Neural cell (in vitro differentiated cells): ENCODE measurements around the gene NT5C2. TPM values are rescaled to one million over a fixed set of nuclear protein-coding genes. Genes with fewer than 3 reads are reported as not detected.
"Not testable (repeated sequence)": the region's sequence is repeated elsewhere in the genome, so short reads cannot be mapped to it uniquely, and the experiment has no call there.

Experiments used
- H2AFZ ChIP-seq: fragments of 200-600, 300-800 bp; sonication (generic), shearing (Covaris generic); 2 replicates; pipeline ENCODE4 v1.6.0; 2014; ENCODE audit warnings: low read depth, mild to moderate bottlenecking, antibody characterized with exemption, low read length, moderate library complexity
- H3F3A ChIP-seq: fragments of 200-600 bp; shearing (Covaris generic); 2 replicates; pipeline ENCODE4 v1.6.1; 2016; ENCODE audit warnings: mild to moderate bottlenecking, moderate library complexity, mixed read lengths, antibody characterized with exemption, low read length; ENCODE audit not compliant: insufficient read depth, poor library complexity, severe bottlenecking
- H3K27ac ChIP-seq: fragments of 200-600, 300-800 bp; sonication (generic), shearing (Covaris generic); 2 replicates; pipeline ENCODE4 v1.5.1; 2014; ENCODE audit warnings: mild to moderate bottlenecking, low read length, moderate library complexity
- H3K27me3 ChIP-seq: fragments of 300-800, 200-600 bp; sonication (generic), shearing (Covaris generic); 2 replicates; pipeline ENCODE4 v1.6.0; 2014; ENCODE audit warnings: mild to moderate bottlenecking, low read depth, low read length, moderate library complexity; ENCODE audit not compliant: insufficient read depth
- H3K36me3 ChIP-seq: fragments of 300-800, 200-600 bp; sonication (generic), shearing (Covaris generic); 2 replicates; pipeline ENCODE4 v1.5.1; 2014; ENCODE audit warnings: mild to moderate bottlenecking, antibody characterized with exemption, low read length, moderate library complexity; ENCODE audit not compliant: insufficient read depth
- H3K4me2 ChIP-seq: fragments of 300-800, 200-600 bp; sonication (generic), shearing (Covaris generic); 2 replicates; pipeline ENCODE4 v1.6.0; 2014; ENCODE audit warnings: mild to moderate bottlenecking, low read length
- H3K4me3 ChIP-seq: fragments of 300-800, 200-600 bp; sonication (generic), shearing (Covaris generic); 2 replicates; pipeline ENCODE4 v1.5.1; 2014; ENCODE audit warnings: mild to moderate bottlenecking, low read length, moderate library complexity
- H3K79me2 ChIP-seq: fragments of 200-600 bp; shearing (Covaris generic); replicated peaks from 2 replicates; pipeline ENCODE4 v1.6.0; 2014; ENCODE audit warnings: mild to moderate bottlenecking, low read length, moderate library complexity; ENCODE audit not compliant: insufficient read depth
- H3K9ac ChIP-seq: fragments of 300-800, 200-600 bp; sonication (generic), shearing (Covaris generic); 2 replicates; pipeline ENCODE4 v1.6.1; 2016; ENCODE audit warnings: mild to moderate bottlenecking, low read length, mixed read lengths
- H3K9me2 ChIP-seq: fragments of 200-600 bp; shearing (Covaris generic); 2 replicates; pipeline ENCODE4 v1.6.1; 2016; ENCODE audit warnings: mild to moderate bottlenecking, low read length, mixed read lengths; ENCODE audit not compliant: insufficient read depth
- H3K9me3 ChIP-seq: fragments of 200-600, 300-800 bp; sonication (generic), shearing (Covaris generic); 2 replicates; pipeline ENCODE4 v1.6.1; 2016; ENCODE audit warnings: mild to moderate bottlenecking, mixed run types, low read length, moderate library complexity, mixed read lengths
- H4K20me1 ChIP-seq: fragments of 200-600 bp; shearing (Covaris generic); 2 replicates; pipeline ENCODE4 v1.6.1; 2016; ENCODE audit warnings: mild to moderate bottlenecking, mixed run types; ENCODE audit not compliant: insufficient read depth
- EP300 ChIP-seq: fragments of 450-650 bp; conservative IDR thresholded peaks from 2 replicates; pipeline ENCODE4 v1.6.1; 2014; ENCODE audit warnings: antibody characterized with exemption, mild to moderate bottlenecking, moderate library complexity; ENCODE audit not compliant: poor library complexity, severe bottlenecking
- EZH2 ChIP-seq: fragments of 200-600, 300-800 bp; shearing (Covaris generic), sonication (generic); IDR thresholded peaks from 2 replicates; pipeline ENCODE4 v1.6.1; 2014; ENCODE audit warnings: antibody characterized with exemption, low read length, borderline replicate concordance, mild to moderate bottlenecking; ENCODE audit not compliant: insufficient read depth, poor library complexity, severe bottlenecking
- MXI1 ChIP-seq: fragments of 450-650 bp; conservative IDR thresholded peaks from 2 replicates; pipeline ENCODE4 v1.6.1; 2014; ENCODE audit warnings: antibody characterized with exemption, mild to moderate bottlenecking; ENCODE audit not compliant: poor library complexity, severe bottlenecking
- POLR2AphosphoS5 ChIP-seq: IDR thresholded peaks from 2 replicates; pipeline ENCODE4 v1.6.1; 2012
- RAD21 ChIP-seq: fragments of 450-650 bp; conservative IDR thresholded peaks from 2 replicates; pipeline ENCODE4 v1.6.1; 2014; ENCODE audit warnings: antibody characterized with exemption, mild to moderate bottlenecking, moderate library complexity
- REST ChIP-seq: IDR thresholded peaks from 2 replicates; pipeline ENCODE4 v1.6.1; 2012; ENCODE audit warnings: borderline replicate concordance
- SMC3 ChIP-seq: fragments of 450-650 bp; conservative IDR thresholded peaks from 2 replicates; pipeline ENCODE4 v1.6.1; 2014; ENCODE audit warnings: antibody characterized with exemption, mild to moderate bottlenecking, moderate library complexity; ENCODE audit not compliant: poor library complexity
- TAF1 ChIP-seq: IDR thresholded peaks from 2 replicates; pipeline ENCODE4 v1.6.1; 2012; ENCODE audit warnings: low read depth
- polyA plus RNA-seq: library from polyadenylated mRNA; depleted of rRNA; stranded (reverse); fragments of >200 nt; gene quantifications from 2 replicates; pipeline ENCODE4 v1.2.3, GENCODE V29; 2014
- TF ChIP-seq, protein P1 (sequence below): fragments of 450-650 bp; IDR thresholded peaks from 2 replicates; pipeline ENCODE4 v1.5.1; 2014; ENCODE audit warnings: antibody characterized with exemption, mild to moderate bottlenecking, moderate library complexity; ENCODE audit not compliant: poor library complexity, severe bottlenecking

NT5C2 gene
- polyA plus RNA-seq, 1 donor from 2014 or later, result 190 TPM

GRCh38 chr10:103177123-103177522 is 15.9 kb downstream of the NT5C2 start:
- TF ChIP-seq RAD21 (no peak), MXI1 (no peak), EP300 (no peak), SMC3 (no peak), TAF1 (no peak), POLR2AphosphoS5 (no peak), EZH2 (no peak), REST (no peak)
- TF ChIP-seq, protein P1, sequence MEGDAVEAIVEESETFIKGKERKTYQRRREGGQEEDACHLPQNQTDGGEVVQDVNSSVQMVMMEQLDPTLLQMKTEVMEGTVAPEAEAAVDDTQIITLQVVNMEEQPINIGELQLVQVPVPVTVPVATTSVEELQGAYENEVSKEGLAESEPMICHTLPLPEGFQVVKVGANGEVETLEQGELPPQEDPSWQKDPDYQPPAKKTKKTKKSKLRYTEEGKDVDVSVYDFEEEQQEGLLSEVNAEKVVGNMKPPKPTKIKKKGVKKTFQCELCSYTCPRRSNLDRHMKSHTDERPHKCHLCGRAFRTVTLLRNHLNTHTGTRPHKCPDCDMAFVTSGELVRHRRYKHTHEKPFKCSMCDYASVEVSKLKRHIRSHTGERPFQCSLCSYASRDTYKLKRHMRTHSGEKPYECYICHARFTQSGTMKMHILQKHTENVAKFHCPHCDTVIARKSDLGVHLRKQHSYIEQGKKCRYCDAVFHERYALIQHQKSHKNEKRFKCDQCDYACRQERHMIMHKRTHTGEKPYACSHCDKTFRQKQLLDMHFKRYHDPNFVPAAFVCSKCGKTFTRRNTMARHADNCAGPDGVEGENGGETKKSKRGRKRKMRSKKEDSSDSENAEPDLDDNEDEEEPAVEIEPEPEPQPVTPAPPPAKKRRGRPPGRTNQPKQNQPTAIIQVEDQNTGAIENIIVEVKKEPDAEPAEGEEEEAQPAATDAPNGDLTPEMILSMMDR, result no peak
- Histone ChIP-seq H3K79me2 (peaks cover 36% of the 10 kb centered on the region), H3F3A (no peaks in the 10 kb centered on the region), H3K36me3 (peaks cover 5% of the 10 kb centered on the region), H4K20me1 (no peaks in the 10 kb centered on the region), H3K4me2 (no peak overlapping the region), H2AFZ (no peak overlapping the region), H3K27me3 (no peaks in the 10 kb centered on the region), H3K4me3 (no peak overlapping the region), H3K9ac (no peak overlapping the region), H3K9me3 (no peaks in the 10 kb centered on the region), H3K27ac (no peak overlapping the region), H3K9me2 (no peaks in the 10 kb centered on the region)

- H3K4me2 ChIP-seq, result no peak overlapping the region
- no peak overlapping the region for H2AFZ ChIP-seq
- peaks cover 29% of the 10 kb centered on the region for H3K79me2 ChIP-seq
- TF ChIP-seq, protein P1, result no peak
- TF ChIP-seq POLR2AphosphoS5 (no peak), SMC3 (no peak), RAD21 (no peak), EP300 (no peak), REST (no peak)
- no peak overlapping the region for H3K4me3 ChIP-seq
- H3F3A ChIP-seq, result no peaks in the 10 kb centered on the region
- H3K36me3 ChIP-seq, result peaks cover 5% of the 10 kb centered on the region
- no peak overlapping the region for H3K27ac ChIP-seq
- H3K9ac ChIP-seq, result no peak overlapping the region
- H3K9me3 ChIP-seq, result no peaks in the 10 kb centered on the region
- H3K9me2 ChIP-seq, result no peaks in the 10 kb centered on the region
- H4K20me1 ChIP-seq, result no peaks in the 10 kb centered on the region
- no peaks in the 10 kb centered on the region for H3K27me3 ChIP-seq
Measured at GRCh38 chr10:103175580-103176285, 17.3 kb downstream of the NT5C2 start.

GRCh38 chr10:103174324-103174723 is 18.7 kb downstream of the NT5C2 start:
- not testable (repeated sequence) for H2AFZ ChIP-seq, H3F3A ChIP-seq, H3K4me3 ChIP-seq, H3K36me3 ChIP-seq, H3K27ac ChIP-seq, H3K9ac ChIP-seq, H3K9me3 ChIP-seq, H3K9me2 ChIP-seq, H3K27me3 ChIP-seq, H3K4me2 ChIP-seq, H4K20me1 ChIP-seq
- peaks cover 17% of the 10 kb centered on the region for H3K79me2 ChIP-seq
